Measurements from ENCODE around the gene KIF16B.
A peak's percentile ranks its signal among the peaks of the same experiment; 100 is the strongest.

The KIF16B gene

DNA sequence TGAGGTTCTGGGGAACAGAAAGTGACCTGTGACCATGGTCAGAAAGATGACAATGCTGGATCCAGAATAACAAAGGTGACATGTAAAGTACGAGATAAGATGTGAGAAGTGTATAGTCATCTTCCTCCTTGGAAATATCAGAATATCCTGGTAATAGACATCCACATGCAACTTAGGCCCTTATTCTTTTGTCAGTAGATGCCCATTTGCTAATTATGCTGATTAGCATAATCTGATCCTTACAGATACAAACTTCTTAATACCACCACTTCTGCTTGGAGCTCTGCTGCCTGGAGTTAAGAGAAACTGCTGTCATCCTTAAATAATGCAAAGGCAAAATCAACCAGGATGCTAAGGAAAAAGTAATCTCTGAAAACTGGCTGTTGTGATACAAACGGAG, 91.3 kb downstream of the KIF16B start:
- TF ChIP-seq, protein P1, sequence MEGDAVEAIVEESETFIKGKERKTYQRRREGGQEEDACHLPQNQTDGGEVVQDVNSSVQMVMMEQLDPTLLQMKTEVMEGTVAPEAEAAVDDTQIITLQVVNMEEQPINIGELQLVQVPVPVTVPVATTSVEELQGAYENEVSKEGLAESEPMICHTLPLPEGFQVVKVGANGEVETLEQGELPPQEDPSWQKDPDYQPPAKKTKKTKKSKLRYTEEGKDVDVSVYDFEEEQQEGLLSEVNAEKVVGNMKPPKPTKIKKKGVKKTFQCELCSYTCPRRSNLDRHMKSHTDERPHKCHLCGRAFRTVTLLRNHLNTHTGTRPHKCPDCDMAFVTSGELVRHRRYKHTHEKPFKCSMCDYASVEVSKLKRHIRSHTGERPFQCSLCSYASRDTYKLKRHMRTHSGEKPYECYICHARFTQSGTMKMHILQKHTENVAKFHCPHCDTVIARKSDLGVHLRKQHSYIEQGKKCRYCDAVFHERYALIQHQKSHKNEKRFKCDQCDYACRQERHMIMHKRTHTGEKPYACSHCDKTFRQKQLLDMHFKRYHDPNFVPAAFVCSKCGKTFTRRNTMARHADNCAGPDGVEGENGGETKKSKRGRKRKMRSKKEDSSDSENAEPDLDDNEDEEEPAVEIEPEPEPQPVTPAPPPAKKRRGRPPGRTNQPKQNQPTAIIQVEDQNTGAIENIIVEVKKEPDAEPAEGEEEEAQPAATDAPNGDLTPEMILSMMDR (IDR thresholded peaks at IDR 0.05) = no peak
- no peak for TF ChIP-seq ZFX (IDR thresholded peaks at IDR 0.05; ENCODE audit: borderline replicate concordance)
- no peak overlapping the region for H3K27ac ChIP-seq

DNA sequence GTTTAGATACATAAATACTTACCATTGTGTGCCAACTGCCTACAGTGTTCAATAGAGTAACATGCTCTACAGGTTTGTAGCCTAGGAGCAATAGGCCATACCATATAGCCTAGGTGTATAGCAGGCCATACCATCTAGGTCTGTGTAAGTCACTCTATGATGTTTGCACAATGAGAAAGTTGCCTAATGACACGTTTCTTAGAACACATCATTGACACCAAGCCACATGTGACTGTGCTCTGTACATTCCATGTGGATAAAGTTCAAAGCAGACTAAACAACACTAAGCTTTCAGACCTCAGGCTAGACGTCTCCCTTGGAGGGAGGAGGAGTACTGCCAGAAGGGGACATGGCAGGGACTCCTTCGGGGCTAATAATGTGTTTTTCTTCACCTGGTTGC, 93.6 kb downstream of the KIF16B start:
- no peak overlapping the region for H3K27ac ChIP-seq
- TF ChIP-seq, protein P1 (IDR thresholded peaks at IDR 0.05) = no peak
- TF ChIP-seq ZFX (IDR thresholded peaks at IDR 0.05; ENCODE audit: borderline replicate concordance) = no peak

DNA sequence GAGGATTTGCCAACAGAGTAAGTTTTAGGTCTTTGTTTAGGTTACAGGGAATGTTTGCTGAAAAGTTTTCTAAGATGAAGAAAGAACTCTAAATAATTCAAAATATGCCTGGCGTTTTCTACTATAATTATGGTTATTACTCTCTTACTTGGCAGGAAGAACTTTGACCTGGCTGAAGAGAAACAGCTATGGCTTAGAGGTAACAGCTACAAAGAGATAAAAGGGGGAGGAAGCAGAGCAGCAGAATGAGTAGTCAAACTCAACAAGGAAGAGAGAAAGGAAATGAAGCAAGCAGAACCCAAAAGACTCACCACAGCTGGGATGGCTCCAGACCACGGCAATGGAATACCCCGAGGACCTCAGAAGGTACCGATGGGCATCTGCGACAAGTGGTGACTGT, 95.6 kb downstream of the KIF16B start:
- no peak overlapping the region for H3K27ac ChIP-seq
- TF ChIP-seq, protein P1 (IDR thresholded peaks at IDR 0.05) = no peak
- no peak for TF ChIP-seq ZFX (IDR thresholded peaks at IDR 0.05; ENCODE audit: borderline replicate concordance)

DNA sequence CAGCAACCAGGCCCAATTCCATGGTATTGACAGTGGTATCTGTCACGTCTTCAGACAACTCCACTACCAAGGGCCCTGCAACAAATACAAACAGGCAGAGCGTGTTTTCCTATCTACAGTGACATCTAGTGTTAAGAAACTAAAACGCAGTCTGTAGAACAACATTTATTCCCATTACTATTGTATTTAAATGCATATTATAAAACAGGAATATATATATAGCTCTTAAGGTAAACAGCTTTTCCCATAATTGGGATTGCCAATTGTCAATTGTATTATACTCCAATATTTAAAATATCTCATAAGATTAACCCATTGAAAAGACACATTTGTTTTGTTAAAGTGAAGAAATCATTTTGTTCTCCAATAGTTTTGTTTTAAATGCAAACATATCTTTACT, 97.2 kb downstream of the KIF16B start:
- no peak overlapping the region for H3K27ac ChIP-seq
- TF ChIP-seq, protein P1 (IDR thresholded peaks at IDR 0.05) = peak; percentile 82
- TF ChIP-seq ZFX (IDR thresholded peaks at IDR 0.05; ENCODE audit: borderline replicate concordance) = no peak

DNA sequence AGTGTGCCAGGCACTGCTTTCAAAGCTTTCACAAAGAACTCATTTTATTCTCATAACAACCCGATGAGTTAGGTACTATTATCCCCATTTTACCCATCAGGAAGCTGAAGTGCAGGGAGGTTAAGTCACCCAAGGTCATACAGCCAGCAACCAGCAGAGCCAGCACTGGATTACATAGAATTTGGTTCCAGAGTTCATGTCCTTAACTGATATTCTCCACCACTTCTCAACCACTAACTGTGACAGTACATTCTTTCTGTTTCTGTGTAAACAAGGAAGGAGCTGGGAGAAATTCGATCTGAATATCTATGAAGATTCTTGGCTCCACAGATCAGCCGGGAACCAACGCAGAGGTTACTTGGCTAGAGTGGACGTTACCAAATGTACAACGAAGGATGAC, 98.0 kb downstream of the KIF16B start:
- no peak for TF ChIP-seq ZFX (IDR thresholded peaks at IDR 0.05; ENCODE audit: borderline replicate concordance)
- TF ChIP-seq, protein P1 (IDR thresholded peaks at IDR 0.05) = no peak
- H3K27ac ChIP-seq = no peak overlapping the region

DNA sequence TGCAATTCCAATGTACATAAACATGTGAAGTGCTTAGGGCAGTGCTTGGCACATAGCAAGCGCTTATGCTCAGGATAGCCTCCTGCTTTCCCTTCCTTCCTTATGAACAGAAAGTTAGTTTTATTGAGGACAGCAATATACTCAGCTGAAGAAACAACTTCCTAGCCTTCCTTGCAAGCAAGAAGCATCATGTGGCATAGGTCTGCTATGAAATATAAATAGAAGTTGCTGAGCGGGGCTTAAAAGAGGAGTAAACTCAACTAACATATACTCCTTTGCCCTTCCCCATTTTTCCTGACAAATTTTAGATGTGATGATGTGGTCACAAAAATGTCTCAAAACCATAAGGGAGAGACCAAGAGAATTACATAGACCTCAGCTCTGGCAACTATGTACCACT, 98.9 kb downstream of the KIF16B start:
- H3K27ac ChIP-seq = no peak overlapping the region
- TF ChIP-seq ZFX (IDR thresholded peaks at IDR 0.05; ENCODE audit: borderline replicate concordance) = no peak
- TF ChIP-seq, protein P1 (IDR thresholded peaks at IDR 0.05) = no peak

DNA sequence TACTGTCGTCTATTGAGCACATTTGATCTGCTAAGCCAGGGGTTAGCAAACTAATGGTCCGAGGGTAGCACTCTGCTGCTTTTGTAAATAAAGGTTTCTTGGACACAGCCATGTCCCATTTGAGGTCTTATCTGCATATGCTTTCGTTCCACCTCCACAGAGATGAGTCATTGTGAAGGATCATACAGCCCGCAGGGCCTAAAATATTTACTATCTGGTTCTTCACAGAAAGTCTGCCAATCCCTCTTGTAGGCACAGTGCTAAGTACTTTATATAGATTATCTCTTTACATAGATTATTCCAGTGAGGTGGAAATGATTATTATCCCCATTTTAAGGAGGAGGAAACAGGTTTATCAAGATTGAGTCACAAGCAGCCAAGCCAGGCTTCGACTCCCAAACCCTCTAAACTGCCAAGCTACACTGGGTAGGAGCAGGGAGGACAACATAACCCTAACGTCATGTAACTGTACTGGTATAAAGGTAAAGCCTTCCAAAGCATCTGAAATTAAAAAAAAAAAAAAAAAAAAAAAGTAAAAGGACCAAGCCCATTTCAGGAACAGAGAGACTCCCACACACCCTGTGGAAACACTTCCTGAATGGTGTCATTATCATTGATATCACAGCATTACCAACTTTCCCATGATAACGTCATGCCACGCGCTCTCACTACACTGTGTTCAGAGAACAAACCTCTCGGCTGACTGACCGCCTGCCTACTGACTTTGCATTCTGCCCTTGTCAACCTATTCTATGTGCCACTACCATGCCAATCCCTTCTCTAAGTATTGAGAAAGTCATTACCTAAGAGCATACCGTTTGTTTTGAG, 101.0 kb downstream of the KIF16B start:
- no peak for TF ChIP-seq ZFX (IDR thresholded peaks at IDR 0.05; ENCODE audit: borderline replicate concordance)
- TF ChIP-seq, protein P1 (IDR thresholded peaks at IDR 0.05) = no peak

More for the DNA sequence above, 101.0 kb downstream of the KIF16B start:
- H3K27ac ChIP-seq = no peak overlapping the region
